Cardiac fibroblast (primary cell): ENCODE measurements around the gene PRODH.
"Not testable (repeated sequence)": the region's sequence is repeated elsewhere in the genome, so short reads cannot be mapped to it uniquely, and the experiment has no call there.

ENCODE experiments used
- DNase-seq, 2 donors: peaks; one replicate each; pipeline versions ENCODE4 v3.0.0 to v3.0.0-alpha.2; 2010; ENCODE audit warnings: low read depth in 2 of 2
- H3K4me3 ChIP-seq, 2 donors: replicated peaks in 1 of 2; 1 replicate in 1 of 2; 2 replicates in 1 of 2; pipeline ENCODE4 v1.5.1; 2011; ENCODE audit warnings: low read depth in 2 of 2, low read length in 2 of 2, mild to moderate bottlenecking in 2 of 2, moderate library complexity in 1 of 2
- CTCF ChIP-seq: IDR thresholded peaks from one replicate; pipeline ENCODE4 v1.5.1; 2011; ENCODE audit warnings: low read depth, mild to moderate bottlenecking, low read length, inconsistent platforms

PRODH gene

GRCh38 chr22:18978506-18978905, 42.4 kb upstream of the PRODH start:
- DNase-seq = no peak
- TF ChIP-seq CTCF = no peak
- H3K4me3 ChIP-seq = no peak overlapping the region

GRCh38 chr22:18977824-18978425, 41.8 kb upstream of the PRODH start:
- H3K4me3 ChIP-seq = no peak overlapping the region
- no peak for DNase-seq
- no peak for TF ChIP-seq CTCF

GRCh38 chr22:18976197-18976751, 40.2 kb upstream of the PRODH start:
- DNase-seq = no peak
- TF ChIP-seq CTCF = no peak
- H3K4me3 ChIP-seq = no peak overlapping the region

- TF ChIP-seq CTCF = no peak
- H3K4me3 ChIP-seq = no peak overlapping the region
- no peak for DNase-seq
These were observed 39.5 kb upstream of the PRODH start for GRCh38 chr22:18975434-18976196.

GRCh38 chr22:18974477-18975180, 38.5 kb upstream of the PRODH start:
- TF ChIP-seq CTCF = no peak
- no peak overlapping the region for H3K4me3 ChIP-seq
- no peak for DNase-seq

GRCh38 chr22:18973264-18974031, 37.4 kb upstream of the PRODH start:
- no peak for DNase-seq
- TF ChIP-seq CTCF = no peak
- no peak overlapping the region for H3K4me3 ChIP-seq

- not testable (repeated sequence) for DNase-seq, H3K4me3 ChIP-seq
These were observed 36.5 kb upstream of the PRODH start for GRCh38 chr22:18972591-18972990.

- H3K4me3 ChIP-seq, DNase-seq: not testable (repeated sequence)
These were observed 35.9 kb upstream of the PRODH start for GRCh38 chr22:18972029-18972428.
